CD14-positive monocyte (primary cell): Measurements from ENCODE around the gene PSD4. TPM values are rescaled to one million over a fixed set of nuclear protein-coding genes. Genes with fewer than 3 reads are reported as not detected.

Experiments
- DNase-seq, 3 donors: peaks; one replicate each; pipeline ENCODE4 v3.0.0-alpha.2; 2011 to 2022
- H2AFZ ChIP-seq: 2 replicates; pipeline ENCODE4 v1.6.0; 2012; ENCODE audit warnings: mild to moderate bottlenecking, low read depth, low read length, inconsistent platforms; ENCODE audit not compliant: insufficient read depth, poor library complexity, severe bottlenecking
- H3K27ac ChIP-seq, 2 donors: 1 replicate in 1 of 2; 2 replicates in 1 of 2; pipeline ENCODE4 v1.5.1; 2012 to 2013; ENCODE audit warnings: low read length in 2 of 2, control low read depth in 1 of 2, inconsistent platforms in 1 of 2, low read depth in 1 of 2, mild to moderate bottlenecking in 1 of 2
- H3K27me3 ChIP-seq, 2 donors: one replicate each; pipeline versions ENCODE4 v1.6.0 to v1.6.1; 2011 to 2013; ENCODE audit warnings: low read length in 2 of 2; ENCODE audit not compliant: control insufficient read depth in 2 of 2, insufficient read depth in 2 of 2
- H3K36me3 ChIP-seq, 2 donors: replicated peaks in 1 of 2; 1 replicate in 1 of 2; 2 replicates in 1 of 2; pipeline versions ENCODE4 v1.5.1 to v1.6.1; 2012 to 2013; ENCODE audit warnings: low read length in 2 of 2, control low read depth in 1 of 2, inconsistent platforms in 1 of 2, mild to moderate bottlenecking in 1 of 2; ENCODE audit not compliant: insufficient read depth in 2 of 2, control insufficient read depth in 1 of 2
- H3K4me1 ChIP-seq, 2 donors: 1 replicate in 1 of 2; 2 replicates in 1 of 2; pipeline versions ENCODE4 v1.5.1 to v1.6.1; 2012 to 2013; ENCODE audit warnings: low read length in 2 of 2, control low read depth in 1 of 2, inconsistent platforms in 1 of 2, mild to moderate bottlenecking in 1 of 2, moderate library complexity in 1 of 2; ENCODE audit not compliant: insufficient read depth in 2 of 2, control insufficient read depth in 1 of 2
- H3K4me2 ChIP-seq: replicated peaks from 2 replicates; pipeline ENCODE3; 2012; ENCODE audit warnings: low read length, moderate library complexity, mild to moderate bottlenecking; ENCODE audit not compliant: poor library complexity, severe bottlenecking; ENCODE audit errors: extremely low read depth
- H3K4me3 ChIP-seq, 3 experiments: fragments of 200-600 bp in 1 of 3; sonication (generic) in 1 of 3; replicated peaks in 1 of 3; 1 replicate in 2 of 3; 2 replicates in 1 of 3; pipeline ENCODE4 v1.5.1; 2011 to 2013; ENCODE audit warnings: low read length in 3 of 3, mild to moderate bottlenecking in 3 of 3, control low read depth in 2 of 3, low read depth in 2 of 3, inconsistent platforms in 1 of 3, moderate library complexity in 1 of 3
- H3K79me2 ChIP-seq: 2 replicates; pipeline ENCODE4 v1.6.0; 2012; ENCODE audit warnings: mild to moderate bottlenecking, control low read depth, inconsistent platforms, low read length, moderate library complexity; ENCODE audit not compliant: insufficient read depth
- H3K9ac ChIP-seq: 2 replicates; pipeline ENCODE4 v1.6.0; 2017; ENCODE audit warnings: low read length, mild to moderate bottlenecking; ENCODE audit not compliant: insufficient read depth, poor library complexity, severe bottlenecking
- H3K9me3 ChIP-seq, 2 donors: replicated peaks in 1 of 2; 1 replicate in 1 of 2; 2 replicates in 1 of 2; pipeline versions ENCODE4 v1.5.1 to v1.6.1; 2012 to 2013; ENCODE audit warnings: low read length in 2 of 2, control low read depth in 1 of 2; ENCODE audit not compliant: control insufficient read depth in 1 of 2, insufficient read depth in 1 of 2
- H4K20me1 ChIP-seq: 2 replicates; pipeline ENCODE4 v1.6.0; 2012; ENCODE audit warnings: mild to moderate bottlenecking, low read length, control low read depth, moderate library complexity; ENCODE audit not compliant: insufficient read depth
- H3K27ac Mint-ChIP-seq, 7 donors: one replicate each; pipeline ENCODE4 v1.8.0; 2020; ENCODE audit warnings: mild to moderate bottlenecking in 7 of 7, mixed read lengths in 7 of 7, moderate library complexity in 6 of 7, inconsistent platforms in 2 of 7
- H3K27me3 Mint-ChIP-seq, 3 donors: one replicate each; pipeline ENCODE4 v1.8.0; 2021 to 2022; ENCODE audit warnings: low read depth in 3 of 3, mild to moderate bottlenecking in 3 of 3, mixed read lengths in 3 of 3, moderate library complexity in 3 of 3, inconsistent platforms in 1 of 3
- H3K36me3 Mint-ChIP-seq, 2 donors: one replicate each; pipeline ENCODE4 v1.8.0; 2020; ENCODE audit warnings: mixed read lengths in 2 of 2, inconsistent platforms in 1 of 2, mild to moderate bottlenecking in 1 of 2
- H3K4me1 Mint-ChIP-seq: one replicate; pipeline ENCODE4 v1.8.0; 2020; ENCODE audit warnings: mild to moderate bottlenecking, mixed read lengths
- H3K4me3 Mint-ChIP-seq, 2 donors: one replicate each; pipeline ENCODE4 v1.8.0; 2020; ENCODE audit warnings: mild to moderate bottlenecking in 2 of 2, mixed read lengths in 2 of 2, moderate library complexity in 1 of 2
- H3K9me3 Mint-ChIP-seq, 7 donors: one replicate each; pipeline ENCODE4 v1.8.0; 2020 to 2022; ENCODE audit warnings: mixed read lengths in 7 of 7, mild to moderate bottlenecking in 6 of 7, moderate library complexity in 6 of 7, inconsistent platforms in 2 of 7
- CTCF ChIP-seq: fragments of 200-600 bp; IDR thresholded peaks from one replicate; pipeline ENCODE4 v1.8.0; 2022; ENCODE audit warnings: antibody characterized with exemption, mild to moderate bottlenecking
- WGBS: methylation state at CpG from one replicate; pipeline ENCODE4 v1.1.5; 2013; ENCODE audit warnings: missing lambda C conversion rate; ENCODE audit not compliant: insufficient coverage; 5-methylcytosine and 5-hydroxymethylcytosine counted together
- intact Hi-C, 2 donors: fragments of 100-400 bp; cut with micrococcal nuclease; formaldehyde crosslinking; loops; one replicate each; pipeline versions ENCODE4 v1.15.0 to v1.15.1; 2023
- polyA plus RNA-seq, 3 donors: library from polyadenylated mRNA; depleted of rRNA in 1 of 3; unstranded in 2 of 3; stranded (reverse) in 1 of 3; fragments of 300-500 nt in 2 of 3; fragments of >200 nt in 1 of 3; fragmentation: Illumina TruSeq in 2 of 3; gene quantifications; 1 replicate in 2 of 3; 2 replicates in 1 of 3; pipeline ENCODE4 v1.2.3, GENCODE V29; 2012 to 2021

The PSD4 gene
- polyA plus RNA-seq, 3 donors, result 11.0 to 47.0 (median 18.2) TPM

GRCh38 chr2:113137827-113138226 is 35.9 kb upstream of the PSD4 start:
- peaks cover 34% of the 10 kb centered on the region for H3K4me1 Mint-ChIP-seq

More at GRCh38 chr2:113137827-113138226, 35.9 kb upstream of the PSD4 start:
- peaks cover 3 to 7% of the 10 kb centered on the region in 2 donors for H3K4me1 ChIP-seq
- Mint-ChIP-seq H3K27me3 (peaks cover 0 to 4% (median 2%) of the 10 kb centered on the region in 3 donors), H3K4me3 (no peak overlapping the region), H3K36me3 (peaks cover 18 to 19% of the 10 kb centered on the region in 2 donors), H3K27ac (no peak overlapping the region), H3K9me3 (peaks cover 0 to 2% (median 0%) of the 10 kb centered on the region in 7 donors)
- WGBS, result no CpG with 5 or more reads among the region's 1 CpG
- no peaks in the 10 kb centered on the region for H3K27me3 ChIP-seq
- H4K20me1 ChIP-seq, result peaks cover 17% of the 10 kb centered on the region
- intact Hi-C loops, result loop anchor here in 1 of 2 donors (2.0 to 5.0 kb wide), 2 partner anchors 61 to 234 kb away; no protein-coding TSS in a partner anchor
- H2AFZ ChIP-seq, result no peak overlapping the region
- peaks cover 14 to 19% of the 10 kb centered on the region in 2 donors for H3K36me3 ChIP-seq
- no peak overlapping the region for H3K27ac ChIP-seq
- no peak overlapping the region for H3K9ac ChIP-seq
- no peak for TF ChIP-seq CTCF
- no peaks in the 10 kb centered on the region for H3K79me2 ChIP-seq
- no peak for DNase-seq
- no peaks in the 10 kb centered on the region for H3K9me3 ChIP-seq
- H3K4me2 ChIP-seq, result no peak overlapping the region
- no peak overlapping the region for H3K4me3 ChIP-seq
